Endodermal cell (in vitro differentiated cells): ENCODE data around the gene PRKCE. TPM values are rescaled to one million over a fixed set of nuclear protein-coding genes. Genes with fewer than 3 reads are reported as not detected.

ENCODE experiments used
- DNase-seq: peaks from one replicate; pipeline ENCODE4 v3.0.0-alpha.2; 2017
- H3K27ac ChIP-seq: 2 replicates; pipeline ENCODE4 v1.5.1; 2013; ENCODE audit warnings: mild to moderate bottlenecking, low read depth, low read length, moderate library complexity
- H3K27me3 ChIP-seq: 2 replicates; pipeline ENCODE4 v1.6.1; 2013; ENCODE audit warnings: mild to moderate bottlenecking, low read length, moderate library complexity; ENCODE audit not compliant: insufficient read depth, control insufficient read depth, poor library complexity, severe bottlenecking
- H3K36me3 ChIP-seq: 2 replicates; pipeline ENCODE4 v1.7.0; 2013; ENCODE audit warnings: mild to moderate bottlenecking, low read length, moderate library complexity; ENCODE audit not compliant: control insufficient read depth, insufficient read depth
- H3K4me1 ChIP-seq: one replicate; pipeline ENCODE4 v1.7.0; 2013; ENCODE audit warnings: low read length; ENCODE audit not compliant: control insufficient read depth, insufficient read depth
- H3K4me3 ChIP-seq: 2 replicates; pipeline ENCODE4 v1.5.1; 2013; ENCODE audit warnings: mild to moderate bottlenecking, low read length, moderate library complexity
- H3K9ac ChIP-seq: 2 replicates; pipeline ENCODE4 v1.6.1; 2013; ENCODE audit warnings: mild to moderate bottlenecking, low read length, moderate library complexity; ENCODE audit not compliant: poor library complexity, severe bottlenecking; ENCODE audit errors: extremely low read depth
- H3K9me3 ChIP-seq: 2 replicates; pipeline ENCODE4 v1.6.1; 2013; ENCODE audit warnings: mild to moderate bottlenecking, low read length, moderate library complexity; ENCODE audit not compliant: control insufficient read depth
- H3K27ac Mint-ChIP-seq: 2 replicates; pipeline ENCODE4 v1.8.0; 2020; ENCODE audit warnings: mixed read lengths
- H3K27me3 Mint-ChIP-seq: 2 replicates; pipeline ENCODE4 v1.8.0; 2021; ENCODE audit warnings: mild to moderate bottlenecking, mixed read lengths; ENCODE audit not compliant: insufficient read depth
- H3K36me3 Mint-ChIP-seq: 2 replicates; pipeline ENCODE4 v1.8.0; 2020; ENCODE audit warnings: low read depth, mixed read lengths
- H3K4me1 Mint-ChIP-seq: 2 replicates; pipeline ENCODE4 v1.8.0; 2020; ENCODE audit warnings: mixed read lengths
- H3K4me3 Mint-ChIP-seq: 2 replicates; pipeline ENCODE4 v1.8.0; 2020; ENCODE audit warnings: mild to moderate bottlenecking, moderate library complexity, mixed read lengths
- H3K9me3 Mint-ChIP-seq: 2 replicates; pipeline ENCODE4 v1.8.0; 2020; ENCODE audit warnings: mild to moderate bottlenecking, mixed read lengths
- CTCF ChIP-seq: fragments of 200-600 bp; sonication (generic); conservative IDR thresholded peaks from 2 replicates; pipeline ENCODE4 v1.5.0; 2021; ENCODE audit warnings: antibody characterized with exemption, mild to moderate bottlenecking
- WGBS, 2 experiments: methylation state at CpG; one replicate each; pipeline versions ENCODE4 v1.1.5 to v1.1.7; 2013; ENCODE audit warnings: missing lambda C conversion rate in 2 of 2, mixed read lengths in 1 of 2; ENCODE audit not compliant: insufficient coverage in 1 of 2, insufficient read length in 1 of 2; 5-methylcytosine and 5-hydroxymethylcytosine counted together
- total RNA-seq, 2 donors: library from RNA; stranded (reverse); fragmentation: NEBNext Ultra II Directional in 1 of 2; extraction: Animal tissue kit (Norgen Biotek cat#: 25700) in 1 of 2; gene quantifications; 2 replicates in 1 of 2; 3 replicates in 1 of 2; pipeline ENCODE4 v1.2.1, GENCODE V29; 2021

The PRKCE gene
- total RNA-seq, 2 donors from 2014 or later: 1.4 to 1.7 TPM

- no peak overlapping the region for H3K27ac Mint-ChIP-seq
Measured at GRCh38 chr2:46196871-46197462, 545.5 kb downstream of the PRKCE start.

DNA sequence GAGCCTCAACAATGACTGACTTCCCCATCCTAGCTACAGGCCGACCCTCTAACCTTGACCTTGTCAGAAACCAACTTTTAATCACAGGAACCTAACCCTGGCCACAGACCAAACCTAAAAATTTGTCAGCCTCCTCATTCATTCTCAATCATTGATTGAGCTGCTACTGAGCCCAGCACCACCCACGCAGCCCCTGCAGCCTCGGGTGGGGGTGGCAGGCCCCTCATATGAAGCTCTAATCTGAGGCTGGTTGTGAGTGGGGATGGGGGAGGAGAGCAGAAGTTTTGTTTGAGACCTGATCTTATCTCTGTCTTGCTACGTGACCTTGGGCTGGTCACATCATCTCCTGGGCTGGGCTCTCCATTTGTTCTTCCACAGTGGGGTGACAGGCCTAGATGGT, 546.2 kb downstream of the PRKCE start:
- H3K27me3 ChIP-seq: no peaks in the 10 kb centered on the region
- TF ChIP-seq CTCF: no peak
- H3K4me1 ChIP-seq: no peaks in the 10 kb centered on the region
- H3K36me3 ChIP-seq: no peaks in the 10 kb centered on the region
- no peak for DNase-seq
- no peaks in the 10 kb centered on the region for H3K4me1 Mint-ChIP-seq
- no peak overlapping the region for H3K4me3 ChIP-seq
- no peak overlapping the region for H3K27ac Mint-ChIP-seq
- H3K27me3 Mint-ChIP-seq: peaks cover 9% of the 10 kb centered on the region
- H3K4me3 Mint-ChIP-seq: no peak overlapping the region
- no peaks in the 10 kb centered on the region for H3K9me3 ChIP-seq
- 89 to 90% methylated on average over 2 to 4 of the region's 4 CpGs for WGBS, 2 experiments
- H3K9me3 Mint-ChIP-seq: peaks cover 6% of the 10 kb centered on the region
- H3K36me3 Mint-ChIP-seq: no peaks in the 10 kb centered on the region
- no peak overlapping the region for H3K27ac ChIP-seq
- no peak overlapping the region for H3K9ac ChIP-seq

More at GRCh38 chr2:46196871-46197462, 545.5 kb downstream of the PRKCE start:
- Histone ChIP-seq H3K4me3 (no peak overlapping the region), H3K27me3 (no peaks in the 10 kb centered on the region), H3K9me3 (no peaks in the 10 kb centered on the region), H3K27ac (no peak overlapping the region), H3K4me1 (no peaks in the 10 kb centered on the region), H3K36me3 (no peaks in the 10 kb centered on the region), H3K9ac (no peak overlapping the region)
- H3K4me3 Mint-ChIP-seq: no peak overlapping the region
- H3K36me3 Mint-ChIP-seq: no peaks in the 10 kb centered on the region
- no peak for DNase-seq
- 82% methylated on average over 5 of the region's 5 CpGs; no CpG with 5 or more reads in 1 of the 2 experiments for WGBS, 2 experiments
- no peaks in the 10 kb centered on the region for H3K4me1 Mint-ChIP-seq
- H3K9me3 Mint-ChIP-seq: peaks cover 6% of the 10 kb centered on the region
- H3K27me3 Mint-ChIP-seq: peaks cover 8% of the 10 kb centered on the region
- no peak for TF ChIP-seq CTCF

DNA sequence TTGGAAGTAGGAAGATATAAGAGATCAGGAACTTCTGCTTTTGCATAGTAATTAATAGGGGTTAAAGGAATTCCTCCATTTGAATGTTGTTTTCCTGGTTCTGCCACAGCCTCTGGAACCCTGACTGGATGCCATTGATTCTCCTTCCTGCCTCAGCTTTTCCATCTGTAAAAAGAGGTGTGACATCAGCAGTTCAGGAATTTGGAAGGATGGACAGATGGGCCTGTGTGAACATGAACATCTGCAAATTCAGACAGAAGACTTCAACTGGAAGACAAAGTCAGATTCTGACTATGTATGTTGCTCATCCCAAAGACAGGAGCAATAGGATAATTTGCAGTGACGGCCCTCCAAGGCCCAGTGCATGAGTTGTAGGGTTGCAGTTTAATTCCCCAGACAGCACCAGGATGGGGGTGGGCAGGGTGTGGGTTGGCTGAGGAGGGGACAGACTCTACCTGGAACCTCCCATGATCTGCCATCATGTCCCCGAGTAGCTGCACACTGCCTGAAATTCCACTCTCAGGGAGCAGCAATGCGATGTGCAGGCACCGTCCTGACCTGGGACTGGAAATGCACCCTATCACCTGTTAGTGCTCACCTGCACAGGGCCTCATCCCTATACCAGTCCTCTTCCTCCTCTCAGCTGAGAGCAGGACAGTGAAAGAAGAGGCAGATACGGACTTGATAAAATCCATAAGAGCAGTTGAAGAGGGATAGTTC, 546.8 kb downstream of the PRKCE start:
- H3K27ac Mint-ChIP-seq: no peak overlapping the region
- H3K4me3 ChIP-seq: no peak overlapping the region
- no peak overlapping the region for H3K9ac ChIP-seq
- no peak overlapping the region for H3K4me3 Mint-ChIP-seq
- no peak for DNase-seq
- H3K36me3 ChIP-seq: no peaks in the 10 kb centered on the region
- peaks cover 6% of the 10 kb centered on the region for H3K9me3 Mint-ChIP-seq
- no peaks in the 10 kb centered on the region for H3K4me1 Mint-ChIP-seq
- no peaks in the 10 kb centered on the region for H3K9me3 ChIP-seq
- no peaks in the 10 kb centered on the region for H3K27me3 ChIP-seq
- WGBS, 2 experiments: 82 to 100% methylated on average over 3 to 5 of the region's 5 CpGs
- no peak overlapping the region for H3K27ac ChIP-seq
- H3K4me1 ChIP-seq: no peaks in the 10 kb centered on the region
- H3K36me3 Mint-ChIP-seq: no peaks in the 10 kb centered on the region
- TF ChIP-seq CTCF: no peak
- peaks cover 10% of the 10 kb centered on the region for H3K27me3 Mint-ChIP-seq
